GM21717 (cell line): Measurements from ENCODE around the gene CDH13.

Experiments
- ATAC-seq: cut with Tn5 transposase; IDR thresholded peaks from one replicate; pipeline ENCODE4 v1.9.1; 2021; ENCODE audit warnings: mild to moderate bottlenecking, moderate library complexity; ENCODE audit not compliant: unreplicated experiment

Gene CDH13

DNA sequence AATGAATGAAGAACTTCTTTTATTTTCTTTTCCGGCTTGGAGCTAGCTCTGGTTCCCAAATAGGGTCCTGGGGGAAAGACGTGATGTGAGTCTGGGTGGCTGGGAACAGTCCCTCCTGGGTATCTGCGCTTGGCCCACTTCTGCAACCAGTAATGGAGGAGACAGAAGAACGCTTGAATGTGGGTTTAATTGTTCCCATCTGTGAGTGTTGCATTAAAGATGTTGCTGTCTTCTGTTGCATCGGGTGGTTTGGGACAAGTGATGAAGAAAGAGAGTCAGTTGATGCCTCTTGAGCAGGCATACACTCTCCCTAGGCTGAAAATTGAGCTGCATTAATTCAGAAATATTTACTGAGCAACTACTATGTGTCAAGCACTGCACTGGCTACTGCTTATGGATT lies 511.1 kb downstream of the CDH13 start:
- no peak for ATAC-seq

DNA sequence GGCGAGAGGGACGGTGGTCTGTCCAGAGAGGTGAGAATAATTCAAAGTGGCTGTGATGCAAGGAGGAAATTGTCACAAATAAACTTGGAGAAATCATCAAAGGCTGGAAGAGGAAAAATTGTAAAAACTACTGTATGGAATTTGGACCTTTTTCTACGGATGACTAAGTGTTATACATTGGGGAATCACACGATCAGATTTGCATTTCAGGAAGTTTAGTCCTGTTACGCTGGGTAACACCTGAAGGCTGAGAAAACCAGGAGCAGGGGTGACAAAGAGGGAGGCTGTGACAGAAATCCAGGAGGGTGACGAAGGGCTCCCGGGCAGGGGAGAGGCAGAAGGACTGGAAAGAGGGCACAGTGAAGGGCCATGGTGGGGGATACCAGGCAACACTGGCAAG lies 511.7 kb downstream of the CDH13 start:
- ATAC-seq = no peak

DNA sequence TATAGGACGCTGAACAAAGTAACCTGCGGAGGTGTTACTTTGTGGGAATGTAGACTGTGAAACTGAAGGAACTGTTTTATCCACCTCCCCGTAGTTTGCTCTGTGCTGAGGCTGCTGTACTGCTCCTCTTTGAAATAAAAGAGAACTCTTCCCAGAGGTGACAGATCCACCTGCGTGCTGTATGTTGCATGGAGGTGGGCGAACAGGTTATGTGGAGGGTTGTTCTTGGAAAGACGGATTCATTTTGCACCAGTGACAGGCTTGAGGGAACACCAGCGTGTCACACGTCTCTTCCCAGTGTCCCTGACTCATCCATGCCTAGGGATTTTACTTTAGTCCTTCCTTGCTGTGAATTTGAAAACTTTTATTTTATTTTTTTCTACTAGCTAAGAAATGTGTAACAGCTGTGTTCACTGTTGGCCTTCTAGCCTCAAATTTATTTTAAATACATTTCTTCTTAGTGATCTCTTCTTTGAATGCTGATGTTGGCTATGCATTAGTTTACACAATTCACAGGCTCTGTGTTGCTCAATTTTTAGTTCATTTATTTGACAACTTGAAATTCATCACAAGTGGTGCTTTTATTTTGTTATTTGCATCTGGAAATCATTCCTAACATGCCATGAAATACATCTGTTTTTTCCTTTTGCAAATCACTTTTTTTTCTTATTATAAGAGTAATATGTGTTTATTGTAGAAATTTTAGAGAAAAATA lies 512.4 kb downstream of the CDH13 start:
- no peak for ATAC-seq

DNA sequence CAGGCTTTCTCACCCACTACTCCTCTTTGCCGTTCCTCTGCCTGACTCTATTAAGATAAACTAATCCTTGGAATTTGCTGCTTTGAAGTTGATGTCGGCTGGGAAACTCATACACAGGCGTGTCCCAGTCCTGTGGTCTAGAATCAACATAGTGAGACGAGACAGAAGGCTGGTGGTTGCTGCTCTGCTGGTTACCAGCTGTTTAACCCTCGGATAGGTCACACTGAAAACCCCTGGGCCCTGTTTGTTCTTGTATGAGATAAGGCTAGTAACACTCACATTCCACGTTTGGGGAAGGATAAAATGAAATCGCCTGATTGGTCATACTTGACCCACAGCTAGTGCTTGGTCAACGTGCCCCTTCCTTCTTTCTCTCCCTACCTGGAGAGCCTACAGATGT lies 517.0 kb downstream of the CDH13 start:
- no peak for ATAC-seq

DNA sequence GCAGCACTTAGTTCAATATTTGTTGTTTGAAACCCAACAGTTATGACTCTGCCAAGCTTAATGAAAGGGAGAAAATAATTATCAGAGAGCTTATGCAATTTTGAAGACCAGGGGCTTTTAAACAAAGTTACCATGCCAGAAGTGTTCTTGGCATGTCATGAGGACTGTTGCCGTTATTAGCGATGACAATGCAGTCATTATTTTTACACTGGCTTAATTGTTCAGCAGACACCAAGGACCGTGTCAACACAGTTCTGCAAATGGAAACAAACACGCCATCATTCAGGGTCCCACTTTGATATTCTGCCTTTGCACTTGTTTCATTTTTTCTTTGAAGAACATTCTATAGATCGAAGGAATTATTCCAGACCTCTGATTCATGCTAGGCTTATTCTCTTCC lies 518.5 kb downstream of the CDH13 start:
- ATAC-seq = no peak

DNA sequence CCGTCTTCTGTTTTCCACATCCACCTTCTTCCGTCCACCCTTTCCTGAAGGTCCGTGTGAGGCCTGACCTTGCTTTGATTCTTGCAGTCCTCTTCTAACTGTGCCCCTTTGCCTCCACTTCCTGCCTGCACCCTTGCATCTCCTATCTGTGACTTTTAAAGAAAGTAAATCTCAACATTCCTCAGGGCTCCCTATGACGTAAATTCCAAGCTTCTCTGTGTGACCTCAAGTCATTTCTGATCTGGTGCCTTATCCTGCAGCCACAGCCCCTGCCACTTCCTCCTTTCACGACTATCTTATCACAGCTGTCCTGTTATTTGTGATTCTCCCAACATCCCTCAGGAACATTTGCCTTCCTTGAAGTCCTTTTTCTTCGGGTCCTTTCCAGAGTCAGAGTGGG lies 520.5 kb downstream of the CDH13 start:
- no peak for ATAC-seq

DNA sequence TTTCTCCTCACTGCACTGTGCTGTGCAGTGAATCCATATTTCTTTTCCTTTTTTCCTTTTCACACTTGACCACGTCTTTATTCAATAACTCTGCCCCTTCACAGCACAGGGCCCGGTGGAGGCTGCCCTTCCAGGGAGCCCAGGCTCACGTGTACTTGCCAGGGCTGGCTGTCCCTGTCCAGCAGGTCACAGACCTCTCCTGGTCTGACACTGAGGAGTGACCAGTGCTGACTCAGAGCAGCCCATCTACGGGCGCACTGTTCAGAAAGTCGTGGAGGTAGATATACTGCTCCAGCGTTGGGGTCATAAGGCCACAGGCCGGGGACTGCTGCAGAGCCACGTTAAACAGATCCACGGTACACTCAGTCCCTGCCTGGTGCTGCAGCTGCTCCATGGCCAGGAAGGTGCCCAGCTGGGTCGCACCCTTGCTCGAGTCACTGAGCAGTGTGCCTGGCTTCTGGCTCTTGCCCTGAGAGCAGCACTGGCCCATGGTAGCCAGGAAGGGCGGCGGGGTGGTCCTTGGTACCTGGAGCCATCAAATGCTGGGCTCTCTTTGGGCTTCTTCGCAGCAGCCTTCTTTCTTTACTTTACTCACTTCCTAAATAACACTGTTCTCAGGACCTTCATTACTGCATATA lies 531.7 kb downstream of the CDH13 start:
- ATAC-seq = no peak

DNA sequence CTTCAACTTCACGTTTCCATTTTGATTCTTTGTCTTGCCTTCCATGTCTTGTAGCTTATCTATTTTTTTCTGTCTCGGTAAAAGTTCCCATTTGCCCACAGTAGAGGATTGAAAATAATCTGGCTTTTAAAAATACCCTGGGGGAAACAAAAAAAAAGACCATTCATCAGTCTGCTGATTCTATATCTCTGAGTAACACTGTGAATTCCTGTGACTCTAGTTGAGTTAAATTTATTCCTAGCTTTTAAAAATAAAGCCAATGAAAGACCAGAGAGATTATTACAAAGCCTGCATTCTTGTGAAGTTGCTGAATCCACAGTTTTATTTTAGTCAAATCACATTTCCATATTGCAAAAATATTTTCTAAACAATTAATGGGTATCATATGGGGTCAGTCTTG lies 532.3 kb downstream of the CDH13 start:
- ATAC-seq = no peak

DNA sequence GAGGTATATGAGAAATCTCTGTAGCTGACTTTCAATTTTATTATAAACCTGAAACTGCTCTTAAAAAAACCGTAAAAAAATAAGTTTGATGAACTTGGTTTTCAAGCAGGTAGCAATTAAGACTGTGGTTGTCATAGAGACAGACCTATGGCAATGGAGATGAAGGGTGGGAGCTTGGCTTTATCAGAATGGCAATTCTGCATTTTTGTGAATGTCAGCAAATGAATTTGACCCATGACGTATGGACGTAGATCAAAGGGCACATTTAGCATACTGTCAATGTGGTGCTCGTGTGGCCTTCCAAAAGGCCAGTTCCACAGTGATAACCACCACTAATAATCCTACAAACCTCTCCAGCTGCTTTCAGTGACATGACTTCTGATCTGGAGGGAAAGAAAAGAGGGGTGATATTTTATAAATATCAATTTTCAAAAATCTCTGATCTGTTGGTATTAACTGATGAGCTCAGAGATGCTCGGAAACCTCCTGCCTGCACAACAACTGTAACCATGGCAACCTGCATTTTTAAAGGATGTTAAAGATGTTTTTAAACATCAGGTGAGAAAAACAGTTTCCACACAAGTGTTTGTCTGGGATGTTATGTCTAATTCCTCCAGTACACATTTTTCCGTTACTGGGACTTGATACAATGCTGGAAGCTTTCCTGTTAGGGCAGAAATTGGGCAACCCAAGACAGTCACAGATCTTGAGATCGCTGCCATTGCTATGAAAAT lies 533.7 kb downstream of the CDH13 start:
- no peak for ATAC-seq

DNA sequence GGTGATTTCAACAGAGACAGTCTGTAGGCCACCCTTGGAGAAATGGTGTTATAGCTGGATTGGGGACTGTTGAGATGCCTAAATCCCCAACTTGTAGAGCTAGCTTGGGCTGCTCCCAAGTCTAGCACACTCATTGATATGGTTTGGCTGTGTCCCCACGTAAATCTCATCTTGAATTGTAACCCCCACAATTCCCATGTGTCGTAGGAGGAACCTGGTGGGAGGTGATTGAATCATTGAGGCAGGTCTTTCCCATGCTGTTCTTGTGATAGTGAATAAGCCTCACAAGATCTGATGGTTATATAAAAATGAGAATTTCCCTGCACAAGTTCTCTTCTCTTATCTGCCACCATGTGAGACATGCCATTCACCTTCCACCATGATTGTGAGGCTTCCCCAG lies 536.0 kb downstream of the CDH13 start:
- ATAC-seq = no peak

DNA sequence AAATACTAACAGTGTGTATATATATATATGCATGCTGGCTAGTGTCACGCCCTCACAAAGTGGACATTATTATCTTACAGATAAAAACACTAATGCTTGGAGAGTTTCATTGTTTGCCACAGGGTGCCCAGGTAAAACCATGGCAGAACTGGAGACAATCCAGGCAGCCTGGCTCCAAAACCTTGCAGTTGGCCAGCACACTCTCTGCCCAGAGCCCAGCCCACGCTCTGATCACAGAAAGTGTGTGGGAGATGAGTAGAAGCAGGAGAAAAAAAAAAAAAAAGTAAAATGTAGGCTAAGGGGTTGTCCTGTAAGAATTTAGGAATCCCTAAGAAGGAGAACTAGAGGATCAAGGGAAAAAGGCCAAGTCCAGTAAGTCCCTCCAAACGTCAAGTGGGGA lies 538.0 kb downstream of the CDH13 start:
- ATAC-seq = no peak

DNA sequence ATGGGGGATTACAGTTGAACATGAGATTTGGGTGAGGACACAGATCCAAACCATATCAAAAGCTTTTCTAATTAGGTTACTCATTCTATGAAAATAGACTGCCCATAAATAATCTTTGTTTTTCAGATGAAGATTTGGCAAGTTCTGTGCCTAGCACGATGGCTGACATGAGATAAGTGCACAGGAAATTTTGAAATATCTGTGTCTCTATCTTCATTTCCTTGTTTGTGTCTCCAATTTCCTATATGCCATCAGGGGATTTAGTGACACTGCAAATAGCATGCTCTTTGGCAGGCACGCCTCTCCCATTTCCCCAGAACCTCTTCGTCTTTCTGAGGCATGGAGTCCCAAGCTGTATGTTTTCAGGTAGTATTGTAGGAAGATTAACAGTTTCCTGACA lies 544.6 kb downstream of the CDH13 start:
- no peak for ATAC-seq

DNA sequence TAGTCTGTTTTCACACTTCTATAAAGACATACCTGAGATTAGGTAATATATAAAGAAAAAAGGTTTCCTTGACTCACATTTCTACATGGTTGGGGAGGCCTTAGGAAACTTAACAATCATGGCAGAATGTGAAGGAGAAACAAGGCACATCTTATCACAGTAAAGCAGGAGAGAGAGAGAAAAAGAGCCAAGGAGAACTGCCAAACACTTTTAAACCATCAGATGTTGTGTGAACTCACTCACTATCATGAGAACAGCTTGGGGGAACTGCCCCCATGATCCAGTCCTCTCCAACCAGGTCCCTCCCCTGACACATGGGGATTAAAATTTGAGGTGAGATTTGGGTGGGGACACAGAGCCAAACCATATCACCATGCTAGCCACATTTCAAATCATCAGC lies 547.9 kb downstream of the CDH13 start:
- ATAC-seq = no peak

DNA sequence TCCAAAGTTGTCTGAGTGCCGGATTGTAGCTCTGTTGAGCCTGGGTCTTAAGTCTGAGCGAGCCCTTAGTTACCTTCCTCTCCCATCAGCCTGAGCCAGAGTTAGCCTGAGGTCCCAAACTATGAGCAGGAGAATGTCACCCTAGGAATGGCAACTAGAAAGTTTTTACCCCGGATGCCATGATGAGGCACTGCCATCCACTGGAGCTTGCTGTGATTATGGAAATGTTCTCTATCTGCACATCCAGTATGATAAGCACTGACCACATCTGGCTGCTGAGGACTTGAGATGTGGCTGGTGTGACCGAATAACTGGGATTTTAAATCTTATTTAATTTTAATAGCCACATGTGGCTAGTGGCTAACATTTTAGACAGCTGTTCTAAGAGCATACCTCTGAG lies 550.0 kb downstream of the CDH13 start:
- no peak for ATAC-seq

DNA sequence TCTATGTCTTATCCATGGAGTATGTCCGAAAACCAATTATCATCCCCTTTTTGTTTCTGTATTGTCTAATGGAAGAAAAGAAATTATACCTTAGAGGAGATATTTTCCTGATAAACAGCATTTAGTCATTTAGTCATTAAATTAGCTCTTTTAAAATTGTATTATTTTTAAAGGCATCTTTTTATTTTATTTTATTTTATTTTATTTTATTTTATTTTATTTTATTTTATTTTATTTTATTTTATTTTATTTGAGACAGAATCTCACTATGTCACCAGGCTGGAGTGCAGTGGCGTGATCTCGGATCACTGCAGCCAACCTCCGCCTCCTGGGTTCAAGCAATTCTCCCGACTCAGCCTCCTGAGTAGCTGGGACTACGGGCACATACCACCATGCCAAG lies 559.1 kb downstream of the CDH13 start:
- ATAC-seq = no peak

DNA sequence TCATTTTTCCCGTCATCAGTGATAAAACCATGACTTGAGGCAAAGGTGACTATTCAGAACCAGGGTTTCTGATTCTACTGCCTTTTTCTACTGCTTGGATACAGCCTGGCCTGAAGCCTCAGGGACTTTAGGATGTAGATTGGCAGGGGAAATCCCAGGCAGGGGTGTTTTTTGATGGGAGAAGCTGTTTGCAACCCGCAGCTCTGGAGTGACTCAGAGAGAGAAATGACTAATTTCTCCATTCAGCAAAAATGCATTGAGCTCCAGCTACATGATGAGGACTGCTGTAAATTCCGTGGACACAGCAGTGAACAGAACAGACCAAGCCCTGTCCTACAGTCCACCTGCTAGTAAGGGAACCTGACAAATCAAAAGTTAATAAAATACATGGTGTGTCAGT lies 560.6 kb downstream of the CDH13 start:
- ATAC-seq = peak; percentile 55

DNA sequence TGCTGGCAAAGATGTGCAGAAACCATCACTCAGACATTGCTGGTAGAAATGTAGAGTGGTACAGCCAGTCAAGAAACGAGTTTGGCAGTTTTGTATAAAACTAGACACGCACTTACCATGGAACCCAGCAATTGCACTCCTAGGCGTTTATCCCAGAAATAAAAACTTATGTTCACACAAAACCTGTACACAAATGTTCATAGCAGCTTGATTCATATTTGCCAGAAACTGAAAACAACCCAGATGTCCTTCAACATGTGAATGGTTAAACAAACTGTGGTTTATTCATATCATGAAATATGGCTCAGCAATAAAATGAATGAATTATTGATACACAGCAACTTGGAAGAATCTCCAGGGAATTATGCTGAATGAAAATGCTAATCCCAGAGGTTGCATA lies 570.0 kb downstream of the CDH13 start:
- no peak for ATAC-seq

DNA sequence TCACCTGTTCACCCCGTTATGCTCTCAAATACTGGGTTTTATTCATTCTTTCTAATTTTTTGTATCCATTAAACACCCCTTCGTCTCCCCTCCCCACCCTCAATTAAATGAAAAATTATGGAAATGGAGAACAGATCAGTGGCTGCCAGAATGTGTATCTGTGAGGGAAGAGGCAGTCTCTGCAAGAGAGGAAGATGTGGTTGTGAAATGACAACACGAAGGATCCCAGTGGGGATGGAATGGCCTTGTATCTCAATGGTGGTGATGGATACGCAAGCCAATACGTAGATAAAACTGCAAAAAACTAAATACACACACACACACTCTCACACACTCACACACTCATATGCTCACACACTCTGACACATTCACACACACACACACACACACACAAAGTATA lies 570.7 kb downstream of the CDH13 start:
- no peak for ATAC-seq

DNA sequence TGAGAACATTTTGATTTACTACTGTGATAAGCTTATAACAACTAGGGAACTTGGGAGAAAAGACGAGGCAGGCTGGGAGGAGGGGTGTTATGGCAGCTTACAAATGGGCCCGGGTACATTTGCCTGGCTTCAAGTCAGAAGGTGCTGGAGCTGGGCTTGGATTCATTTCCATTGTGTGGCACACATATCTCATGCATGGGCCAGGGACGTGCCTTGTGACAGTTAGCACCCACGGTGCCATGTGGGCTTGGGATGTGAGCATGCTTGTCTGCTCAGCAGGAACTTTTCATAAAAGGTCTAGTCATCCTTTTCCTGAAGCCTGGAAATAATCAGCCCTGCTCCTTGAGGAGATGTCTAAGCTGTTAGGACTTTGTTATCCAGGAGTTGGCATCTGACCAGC lies 572.2 kb downstream of the CDH13 start:
- no peak for ATAC-seq

DNA sequence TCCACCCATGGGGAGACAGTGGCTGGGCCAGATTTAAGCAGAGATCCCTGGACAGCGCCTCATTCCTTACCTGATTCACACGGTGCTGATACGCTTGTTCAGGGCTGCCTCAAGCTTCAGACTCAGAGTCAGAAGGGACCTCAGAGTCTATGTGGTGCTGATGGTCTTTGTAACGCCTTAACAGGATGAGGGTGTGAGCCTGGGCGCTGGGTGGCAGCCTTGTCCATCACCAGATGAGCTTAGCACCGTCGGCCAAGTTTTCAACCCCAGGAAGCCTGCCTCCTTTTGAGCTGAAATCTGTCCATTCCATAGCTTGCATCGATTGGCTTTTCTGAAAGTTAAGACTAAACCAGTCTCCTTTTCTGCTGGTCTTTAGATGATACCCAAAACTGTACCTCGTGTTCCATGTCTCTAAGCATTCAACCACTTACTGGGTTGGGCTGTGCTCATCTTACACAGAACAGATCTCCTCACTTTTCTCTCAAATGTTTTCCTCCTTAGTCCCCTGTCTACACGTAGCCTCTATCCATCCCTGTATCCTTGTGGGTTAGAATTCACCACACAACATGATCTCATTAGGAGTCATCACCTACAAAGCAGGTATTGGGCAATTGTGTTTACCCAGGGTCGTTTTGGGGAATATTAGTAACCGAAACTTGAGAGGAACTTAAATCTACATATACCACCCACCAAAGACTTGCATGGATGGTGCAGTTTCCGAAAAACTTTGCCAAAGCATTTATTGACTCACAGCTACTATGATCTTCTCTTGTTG lies 573.4 kb downstream of the CDH13 start:
- no peak for ATAC-seq

DNA sequence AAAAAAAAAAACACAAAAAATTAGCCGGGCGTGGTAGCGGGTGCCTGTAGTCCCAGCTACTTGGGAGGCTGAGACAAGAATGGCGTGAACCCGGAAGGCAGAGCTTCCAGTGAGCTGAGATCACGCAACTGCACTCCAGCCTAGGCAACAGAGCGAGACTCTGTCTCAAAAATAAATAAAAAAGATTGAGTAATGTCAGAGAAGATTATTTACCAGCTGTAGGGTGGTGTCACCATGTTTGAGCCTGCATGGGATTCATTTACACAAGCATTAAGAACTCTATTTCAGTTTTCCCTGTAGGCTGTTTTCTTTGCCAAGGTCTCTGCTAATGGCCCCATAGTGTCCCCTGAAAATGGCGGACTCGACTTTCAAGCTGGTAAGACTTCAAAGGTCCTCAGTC lies 575.0 kb downstream of the CDH13 start:
- no peak for ATAC-seq

DNA sequence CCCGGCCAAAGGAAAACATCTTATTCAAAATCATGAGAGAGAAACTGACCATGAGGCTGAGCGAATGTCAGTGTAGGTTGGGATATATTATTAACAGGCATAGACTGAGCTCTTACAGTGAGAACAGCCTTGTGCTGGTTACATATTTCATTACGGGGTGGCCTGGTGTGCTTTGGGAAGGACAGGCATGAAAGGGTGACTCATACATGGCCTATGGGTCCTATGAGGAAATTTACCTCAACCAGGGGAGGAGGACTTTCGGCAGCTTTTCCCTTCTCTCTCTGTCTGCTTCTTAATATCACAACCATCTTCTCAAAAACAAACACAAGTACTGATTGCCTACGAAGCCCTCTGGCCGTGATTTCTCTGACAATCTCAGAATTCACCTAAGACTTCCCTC lies 579.1 kb downstream of the CDH13 start:
- ATAC-seq = no peak
